Stimulated activated CD8-positive, alpha-beta memory T cell treated with anti-CD3 and anti-CD28 coated beads, Interleukin-7, amount 100 ng/mL, for 48 hours (primary cell): ENCODE data around the gene ADSS2.
"Not testable (repeated sequence)": the region's sequence is repeated elsewhere in the genome, so short reads cannot be mapped to it uniquely, and the experiment has no call there.

Experiments used
- DNase-seq, 2 donors: peaks; one replicate each; pipeline ENCODE4 v3.0.0-alpha.2; 2020; ENCODE audit warnings: low read depth in 1 of 2; ENCODE audit errors: extremely low read depth in 1 of 2

Gene ADSS2

GRCh38 chr1:244451539-244451950 lies at the start of gene ADSS2:
Gene ADSS2 (minus strand): TSS chr1:244451909. CDS start chr1:244451817, 92 bp downstream.
- no peak for DNase-seq

- not testable (repeated sequence) for DNase-seq
Measured at GRCh38 chr1:244500515-244500914, 48.8 kb upstream of the ADSS2 start.

- DNase-seq = not testable (repeated sequence)
Measured at GRCh38 chr1:244499484-244499883, 47.8 kb upstream of the ADSS2 start.

- DNase-seq = no peak
Measured at GRCh38 chr1:244497805-244498204, 46.1 kb upstream of the ADSS2 start.

- no peak for DNase-seq
Measured at GRCh38 chr1:244496186-244496585, 44.5 kb upstream of the ADSS2 start.

- DNase-seq = no peak
Measured at GRCh38 chr1:244494653-244495052, 42.9 kb upstream of the ADSS2 start.

- not testable (repeated sequence) for DNase-seq
Measured at GRCh38 chr1:244484971-244485370, 33.3 kb upstream of the ADSS2 start.

- DNase-seq = no peak
Measured at GRCh38 chr1:244473059-244473605, 21.4 kb upstream of the ADSS2 start.

GRCh38 chr1:244466724-244467123 lies 15.0 kb upstream of the ADSS2 start:
- no peak for DNase-seq

GRCh38 chr1:244461245-244462071 lies 9.7 kb upstream of the ADSS2 start, which contains the start of gene CATSPERE:
Gene CATSPERE (plus strand): TSS chr1:244461273. CDS start chr1:244461430, 157 bp downstream.
- peak; percentile 43 to 68 for DNase-seq

- DNase-seq = no peak
Measured at GRCh38 chr1:244460197-244460596, 8.5 kb upstream of the ADSS2 start.

GRCh38 chr1:244458781-244459180 lies 7.1 kb upstream of the ADSS2 start:
- DNase-seq = no peak

- DNase-seq = no peak
Measured at GRCh38 chr1:244456586-244456985, 4.9 kb upstream of the ADSS2 start.

GRCh38 chr1:244454412-244454811 lies 2.7 kb upstream of the ADSS2 start:
- DNase-seq = no peak

GRCh38 chr1:244451951-244452795 lies 464 bp upstream of the ADSS2 start:
- DNase-seq = peak; percentile 96 to 97

- no peak for DNase-seq
Measured at GRCh38 chr1:244450597-244451538, 841 bp downstream of the ADSS2 start.

- DNase-seq = no peak
Measured at GRCh38 chr1:244449936-244450508, 1.7 kb downstream of the ADSS2 start.

- DNase-seq = no peak
Measured at GRCh38 chr1:244448279-244449036, 3.3 kb downstream of the ADSS2 start.

GRCh38 chr1:244447552-244447951 lies 4.2 kb downstream of the ADSS2 start:
- DNase-seq = no peak
